ENCODE results near the gene CTBP1.

Gene CTBP1

DNA sequence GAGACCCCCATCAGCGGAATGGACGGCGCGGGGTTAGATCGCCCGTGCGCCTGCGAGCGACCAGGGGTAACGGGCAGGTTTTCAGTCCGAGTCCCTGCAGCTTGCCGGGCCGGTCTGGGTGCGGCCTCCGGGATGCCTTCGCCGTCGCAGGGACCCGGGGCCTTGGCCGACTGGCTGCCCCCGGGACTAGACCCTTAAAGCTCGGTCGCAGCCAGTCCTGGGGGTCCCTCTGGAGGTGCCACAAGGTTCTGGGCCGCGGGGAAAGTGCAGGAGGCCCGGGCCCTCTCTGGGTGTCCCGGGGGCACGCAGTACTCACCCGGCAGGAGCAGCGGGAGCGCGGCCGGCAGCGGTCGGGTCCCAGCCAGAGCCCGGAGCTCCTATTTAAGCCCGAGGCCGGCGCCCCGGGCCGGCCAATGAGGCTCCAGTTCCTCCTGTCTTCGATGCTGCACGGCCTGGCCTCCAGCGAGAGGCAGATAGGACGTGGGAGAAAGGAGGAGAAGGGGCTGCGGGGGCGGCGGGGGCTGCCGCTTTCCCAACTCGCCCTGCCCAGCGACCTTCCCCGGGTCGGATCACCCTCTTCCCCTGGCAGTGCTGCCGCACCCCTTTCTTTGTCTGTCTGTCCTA is 76.6 kb downstream of the CTBP1 start, which contains the start of gene SPON2:
SPON2 (minus strand) TSS at position 356 of the 624 bp plus-strand sequence.
- no peak for DNase-seq

DNA sequence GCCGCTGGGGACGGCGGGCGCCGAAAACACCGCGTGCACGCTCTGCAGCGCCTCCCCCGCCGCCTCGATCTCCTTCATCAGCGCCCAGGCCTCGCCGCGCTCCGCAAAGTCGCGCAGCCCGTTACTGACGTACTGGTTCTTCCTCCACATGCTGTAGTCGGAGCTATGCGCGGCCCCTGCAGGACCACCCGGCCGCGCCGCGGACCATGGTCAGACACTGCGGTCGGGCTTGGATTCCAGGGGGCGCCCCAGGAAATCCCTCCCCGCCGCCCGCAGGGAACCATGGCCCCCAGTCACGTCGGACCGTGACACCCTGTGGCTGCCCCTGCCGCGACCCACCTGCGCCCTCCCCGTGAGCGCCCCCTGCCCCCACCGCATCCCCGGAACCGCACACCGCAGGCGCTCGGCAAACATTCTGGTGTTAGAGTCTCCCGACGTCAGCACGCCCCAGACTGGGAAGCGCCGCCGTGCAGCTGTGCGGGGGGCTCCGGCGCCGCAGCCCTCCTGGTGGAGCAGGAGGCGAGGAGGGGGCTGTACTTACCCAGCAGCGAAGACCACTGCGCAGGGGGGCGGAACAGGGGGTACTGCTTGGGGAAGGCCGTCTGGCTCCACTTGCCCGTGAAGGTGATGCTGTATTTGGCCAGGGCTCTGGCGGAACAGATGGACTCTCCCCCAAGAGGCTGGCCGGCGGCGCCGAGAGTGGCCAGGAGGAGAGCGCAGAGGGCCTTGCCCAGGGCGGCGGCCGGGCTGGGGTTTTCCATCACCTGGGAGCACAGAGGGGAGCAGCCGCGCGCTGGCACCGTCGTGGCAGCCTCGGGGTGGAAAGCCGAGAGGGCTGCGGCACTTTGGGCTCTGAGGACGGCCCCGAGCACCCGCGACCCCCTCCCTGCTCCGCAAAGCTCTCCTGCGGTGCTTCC is 77.4 kb downstream of the CTBP1 start:
- DNase-seq = peak; percentile 60 to 63

DNA sequence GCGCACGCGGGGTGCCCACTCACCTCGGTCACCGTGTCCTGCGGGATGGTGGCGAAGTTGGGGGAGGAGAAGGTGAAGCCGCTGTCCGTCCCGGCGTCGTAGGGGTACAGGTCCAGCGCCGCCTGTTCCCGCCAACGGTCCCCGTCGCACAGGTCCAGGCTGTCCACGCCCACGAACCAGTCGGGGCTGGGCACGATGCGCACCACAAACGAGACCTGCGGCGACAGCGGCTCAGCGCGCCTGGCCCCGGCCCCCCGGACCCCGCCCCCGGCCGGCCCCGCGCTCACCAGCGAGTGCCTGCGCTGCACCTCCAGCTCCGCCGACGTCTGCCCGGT is 78.0 kb downstream of the CTBP1 start:
- DNase-seq = no peak

DNA sequence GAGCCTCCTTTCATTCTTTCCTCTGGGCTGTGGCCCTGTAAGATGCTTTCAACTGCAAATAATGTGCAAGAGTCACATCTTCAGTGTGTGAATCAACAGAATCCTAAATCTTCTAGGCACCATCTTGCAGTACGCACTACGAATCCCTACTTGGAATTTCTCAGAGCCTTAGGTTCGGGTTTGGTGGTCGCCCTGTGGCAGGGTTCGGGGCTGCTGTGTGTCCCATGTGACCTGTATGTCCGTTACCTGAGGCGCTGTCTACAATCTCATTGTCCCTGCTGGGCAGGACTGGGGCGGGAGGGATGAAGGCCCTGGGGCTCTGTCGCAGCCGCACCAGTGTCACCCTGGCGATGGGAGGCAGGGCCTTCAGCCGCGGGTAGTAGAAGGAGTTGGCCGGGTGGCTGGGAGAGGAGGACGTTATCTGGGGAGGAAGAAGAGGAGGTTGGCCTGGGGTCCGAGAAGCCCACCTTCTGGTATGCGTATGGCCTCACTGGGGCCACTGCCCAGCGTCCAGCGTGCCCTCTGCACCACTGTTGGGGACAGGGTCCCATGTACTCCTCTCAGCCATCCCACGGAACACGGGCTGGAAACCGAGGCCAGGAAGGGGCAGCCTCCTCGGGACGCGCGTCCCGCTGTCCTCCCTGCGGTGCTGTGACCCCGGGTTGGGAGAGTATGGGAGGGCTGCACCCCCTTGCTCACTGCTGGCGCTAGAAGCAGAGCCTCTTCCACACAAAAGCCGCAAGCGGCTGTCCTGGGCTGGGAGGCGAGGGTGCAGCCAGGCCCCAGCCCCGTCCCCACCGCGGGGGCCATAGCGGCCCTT is 78.6 kb downstream of the CTBP1 start:
- DNase-seq = no peak

DNA sequence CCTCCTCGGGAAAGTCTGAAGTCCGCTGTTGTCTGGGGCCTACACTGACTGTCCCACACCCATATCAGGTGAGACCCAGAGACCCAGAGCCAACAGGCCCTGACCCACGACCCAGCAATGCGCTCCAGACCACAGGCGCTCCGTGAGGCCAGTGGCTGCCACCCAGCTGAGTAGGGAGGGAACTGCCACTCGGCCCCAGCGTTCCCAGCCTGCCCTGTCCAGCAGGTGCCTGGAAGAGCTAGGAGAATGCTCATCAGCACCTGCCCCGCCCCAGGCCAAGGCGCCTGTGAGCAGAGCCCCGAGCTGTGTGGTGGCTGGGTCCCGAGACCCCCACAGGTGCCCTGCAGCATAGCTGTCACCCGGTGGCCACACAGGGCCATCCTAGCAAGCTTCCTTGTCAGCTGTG is 79.2 kb downstream of the CTBP1 start:
- DNase-seq = no peak

DNA sequence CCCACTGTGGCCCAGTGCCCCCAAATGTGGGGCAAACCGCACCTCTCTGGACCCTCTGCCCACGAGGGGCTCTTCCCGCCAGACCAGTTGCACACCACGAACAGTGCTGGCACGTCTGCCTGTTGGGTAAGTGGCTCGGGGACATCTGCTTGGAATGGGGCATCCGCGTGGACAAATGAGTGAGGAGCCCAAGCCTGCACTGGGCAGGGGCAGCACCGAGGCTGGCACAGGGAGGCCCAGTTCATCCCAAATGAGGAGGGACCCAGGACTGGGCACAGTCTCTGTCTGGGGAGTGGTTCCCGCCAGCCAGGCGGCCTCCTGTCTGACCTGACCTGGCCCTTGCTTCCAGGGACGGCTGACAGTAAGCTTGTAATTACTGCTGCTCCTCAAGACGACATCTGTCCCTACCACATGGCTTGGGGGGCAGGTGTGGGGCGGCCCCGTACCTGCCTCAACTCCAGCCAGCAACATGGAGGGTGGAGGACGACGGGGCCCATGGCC is 79.7 kb downstream of the CTBP1 start:
- DNase-seq = no peak

DNA sequence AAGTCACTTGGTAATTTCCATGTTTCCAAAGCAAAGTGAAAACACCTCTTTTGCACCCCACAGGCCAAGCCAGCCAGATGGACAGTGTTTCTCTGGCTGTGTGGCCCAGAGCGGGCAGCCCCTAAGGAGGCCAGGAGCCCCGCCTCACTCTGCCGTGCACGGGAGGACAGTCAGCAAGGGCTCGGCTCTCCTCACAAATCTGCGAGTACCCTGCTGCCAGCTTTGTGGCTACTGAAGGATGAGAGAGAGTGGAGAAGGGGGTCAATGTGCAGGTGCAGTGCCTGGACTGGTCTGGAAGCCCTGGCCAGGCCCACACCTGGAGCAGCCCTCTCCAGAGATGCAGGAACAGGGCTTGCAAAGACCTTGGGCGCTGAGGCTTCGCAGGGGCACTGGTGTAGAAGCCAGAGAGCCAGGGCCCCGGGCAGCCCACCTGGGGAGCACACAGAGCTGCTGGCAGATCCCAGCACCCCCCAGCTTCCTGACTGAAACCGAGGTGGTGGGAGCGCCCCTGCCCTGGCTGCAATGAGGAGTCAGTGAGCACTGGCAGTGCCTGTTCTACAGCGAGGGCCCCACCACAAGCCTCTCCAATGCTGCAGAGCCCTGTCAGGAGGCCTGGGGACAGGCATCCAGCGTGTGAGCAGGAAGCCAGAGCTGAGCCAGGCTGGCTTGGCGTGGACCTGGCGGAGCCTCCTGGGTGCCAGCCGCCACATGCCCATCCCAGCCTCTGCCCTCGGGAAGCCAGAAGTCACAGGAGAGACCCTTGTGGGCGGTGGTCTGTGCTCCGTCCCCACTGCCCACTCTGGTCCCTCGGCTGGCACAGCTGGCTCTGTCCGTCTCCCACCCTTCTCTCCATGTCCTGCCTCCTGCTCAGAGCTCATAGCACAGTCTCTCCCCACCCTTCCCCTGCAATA is 80.5 kb downstream of the CTBP1 start:
- DNase-seq = no peak

DNA sequence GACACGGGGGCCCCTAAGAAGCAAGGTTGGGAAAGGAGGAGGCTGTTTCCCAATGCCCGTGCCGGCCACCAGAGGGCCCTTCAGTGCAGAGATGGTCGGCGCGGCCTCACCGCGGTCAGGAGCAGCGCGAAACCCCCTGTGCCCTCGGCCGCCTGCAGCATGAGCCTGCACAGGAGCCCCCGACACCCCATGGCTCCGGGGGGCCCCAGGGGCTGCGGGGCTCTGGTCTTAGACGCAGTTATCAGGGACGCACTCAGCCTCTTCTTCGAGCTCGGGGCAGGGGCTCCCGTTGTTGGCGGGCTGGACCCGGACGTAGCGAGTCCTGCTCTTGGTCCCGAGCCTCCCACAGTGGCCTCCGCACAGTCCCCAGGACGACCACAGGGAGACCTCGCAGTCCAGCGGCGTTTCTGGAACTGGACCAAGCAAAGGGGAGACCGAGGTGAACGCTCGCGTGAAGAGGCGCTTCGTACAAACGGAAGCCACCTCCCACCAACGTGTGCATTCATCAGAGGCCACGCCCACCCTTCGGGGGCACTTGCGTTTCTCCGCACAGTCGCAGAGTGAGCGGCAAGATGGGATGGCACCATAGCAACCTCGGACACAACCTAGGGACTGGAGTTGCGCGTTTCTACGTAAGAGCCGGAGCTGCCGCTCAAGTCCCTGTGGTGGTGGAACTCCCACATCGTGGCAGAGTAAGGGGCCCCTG is 81.5 kb downstream of the CTBP1 start:
- peak; percentile 91 to 95 for DNase-seq

DNA sequence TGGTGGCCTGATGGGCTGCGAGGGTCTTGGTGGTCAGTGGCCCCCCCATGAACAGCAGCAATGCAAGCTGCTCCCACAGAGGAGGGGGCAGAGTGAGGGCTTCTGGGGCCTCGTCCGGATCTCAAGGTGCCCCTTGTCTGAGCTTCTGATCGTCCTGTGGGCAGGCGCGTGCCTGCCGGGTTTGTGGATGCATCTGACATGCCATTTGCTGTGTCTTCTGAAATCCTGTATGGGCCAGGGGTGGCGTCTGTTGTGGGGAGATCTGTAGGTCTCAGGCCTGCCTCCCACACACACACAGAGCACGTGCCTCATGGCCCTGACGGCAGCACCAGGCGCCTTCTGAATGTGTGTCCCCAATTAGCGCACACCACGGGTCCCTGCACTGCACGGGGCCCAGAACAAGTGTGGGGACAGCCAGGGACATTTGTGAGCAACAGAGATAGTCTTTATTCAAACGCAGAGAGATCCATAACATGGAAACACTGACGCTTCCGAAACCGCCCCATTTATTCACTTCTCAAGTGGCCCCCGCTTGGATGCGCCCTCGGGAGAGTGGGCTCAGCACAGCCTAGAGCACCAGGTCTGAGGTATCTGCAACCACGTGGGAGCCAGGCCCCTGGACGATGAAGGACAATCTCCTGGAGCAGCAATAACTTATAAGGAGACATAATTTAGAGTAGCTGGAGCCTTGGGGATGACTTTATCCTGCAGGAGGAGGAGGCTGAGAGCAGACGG is 82.3 kb downstream of the CTBP1 start:
- no peak for DNase-seq

DNA sequence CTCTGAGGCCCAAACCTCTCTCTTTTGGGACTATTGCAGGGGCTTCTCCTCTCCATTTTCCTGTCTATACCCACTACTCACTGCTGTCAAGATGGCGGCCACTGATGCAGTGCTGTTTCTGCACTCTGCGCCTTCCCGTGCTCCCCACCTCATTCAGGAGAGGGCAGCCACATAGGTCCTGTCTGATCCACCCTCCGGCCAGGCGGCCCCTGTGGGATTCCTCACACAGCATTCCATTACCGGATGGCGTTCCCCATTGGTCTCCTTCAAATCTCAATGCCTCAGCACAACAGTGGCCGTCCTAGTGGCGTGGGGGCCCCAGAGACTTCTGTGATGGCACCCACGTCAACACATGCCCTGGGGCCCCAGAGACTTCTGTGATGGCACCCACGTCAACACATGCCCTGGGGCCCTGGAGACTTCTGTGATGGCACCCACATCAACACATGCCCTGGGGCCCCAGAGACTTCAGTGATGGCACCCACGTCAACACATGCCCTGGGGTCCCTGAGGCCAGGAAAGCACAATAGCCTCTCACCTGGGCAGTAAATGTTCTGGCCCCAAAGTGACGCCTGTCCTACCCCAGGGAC is 83.9 kb downstream of the CTBP1 start:
- DNase-seq = no peak

DNA sequence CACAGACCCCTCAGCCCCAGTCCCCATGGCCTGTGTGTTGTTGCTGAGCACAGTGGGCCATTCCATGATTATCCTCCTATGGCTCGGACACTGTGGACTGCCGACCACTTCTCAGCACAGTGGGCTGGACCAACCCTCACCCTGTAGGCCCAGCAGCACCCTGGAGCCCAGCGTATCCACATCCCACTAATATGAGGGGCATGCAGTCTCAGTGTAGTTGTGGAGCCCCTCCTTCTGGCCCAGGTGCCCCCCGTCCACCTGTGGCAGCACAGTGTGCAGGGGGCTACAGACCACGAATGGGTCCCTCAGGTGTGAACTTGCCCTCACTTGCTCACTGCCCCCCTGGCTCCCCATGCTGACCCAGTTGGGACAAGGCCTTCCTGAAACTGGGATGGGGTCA is 84.5 kb downstream of the CTBP1 start:
- no peak for DNase-seq

DNA sequence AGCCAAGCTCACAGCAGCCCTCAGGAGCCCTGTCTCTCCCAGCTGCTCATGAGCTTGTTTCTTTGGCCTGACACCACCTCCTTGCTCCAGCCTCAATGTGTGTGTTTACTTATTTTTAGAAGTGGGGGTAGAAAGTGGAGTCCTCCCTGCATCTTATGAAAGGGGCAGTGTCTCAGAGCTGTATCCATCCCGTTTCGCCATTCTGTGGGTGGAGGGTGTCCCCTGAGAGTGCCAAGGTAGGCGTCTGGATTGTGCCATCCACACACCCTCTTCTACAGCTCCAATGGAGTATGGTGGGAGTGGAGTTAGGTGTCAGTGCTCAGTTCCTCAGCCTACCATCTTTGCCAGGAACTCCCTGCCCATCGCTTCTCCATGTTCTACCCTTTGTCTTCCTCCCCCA is 84.9 kb downstream of the CTBP1 start:
- no peak for DNase-seq
